NCI-H1048 (cell line): Measurements from ENCODE around the gene LPP.
"Not testable (repeated sequence)": the region's sequence is repeated elsewhere in the genome, so short reads cannot be mapped to it uniquely, and the experiment has no call there.

Experiments
- DNase-seq: peaks from one replicate; lab custom pipeline; 2025; lab: John Stamatoyannopoulos, UW

Gene LPP

GRCh38 chr3:188440340-188440972 is 286.5 kb downstream of the LPP start:
- DNase-seq, result no peak

- DNase-seq, result no peak
Observed at GRCh38 chr3:188442430-188442829, 288.5 kb downstream of the LPP start.

- DNase-seq, result not testable (repeated sequence)
Observed at GRCh38 chr3:188445175-188445574, 291.2 kb downstream of the LPP start.

GRCh38 chr3:188446014-188446413 is 292.1 kb downstream of the LPP start:
- no peak for DNase-seq

- DNase-seq, result no peak
Observed at GRCh38 chr3:188446766-188447165, 292.8 kb downstream of the LPP start.

GRCh38 chr3:188448813-188449212 is 294.9 kb downstream of the LPP start:
- DNase-seq, result no peak

GRCh38 chr3:188449421-188449820 is 295.5 kb downstream of the LPP start:
- no peak for DNase-seq

GRCh38 chr3:188452158-188452772 is 298.3 kb downstream of the LPP start:
- no peak for DNase-seq

GRCh38 chr3:188453431-188454384 is 299.8 kb downstream of the LPP start:
- DNase-seq, result peak; percentile 35

GRCh38 chr3:188455748-188456147 is 301.8 kb downstream of the LPP start:
- no peak for DNase-seq

- no peak for DNase-seq
Observed at GRCh38 chr3:188458756-188459155, 304.8 kb downstream of the LPP start.

GRCh38 chr3:188465311-188465710 is 311.4 kb downstream of the LPP start:
- no peak for DNase-seq

GRCh38 chr3:188468196-188468595 is 314.2 kb downstream of the LPP start:
- no peak for DNase-seq

GRCh38 chr3:188468662-188469061 is 314.7 kb downstream of the LPP start:
- no peak for DNase-seq

GRCh38 chr3:188469228-188469885 is 315.4 kb downstream of the LPP start:
- DNase-seq, result no peak

GRCh38 chr3:188470508-188471130 is 316.7 kb downstream of the LPP start:
- no peak for DNase-seq

GRCh38 chr3:188471723-188472122 is 317.8 kb downstream of the LPP start:
- DNase-seq, result no peak

- no peak for DNase-seq
Observed at GRCh38 chr3:188472336-188472735, 318.4 kb downstream of the LPP start.

GRCh38 chr3:188473045-188473444 is 319.1 kb downstream of the LPP start:
- no peak for DNase-seq

- no peak for DNase-seq
Observed at GRCh38 chr3:188473591-188474288, 319.8 kb downstream of the LPP start.

GRCh38 chr3:188476935-188477334 is 323.0 kb downstream of the LPP start:
- DNase-seq, result no peak
